K562 (cell line): Measurements from ENCODE around the gene PSMC3IP. TPM values are rescaled to one million over a fixed set of nuclear protein-coding genes. Genes with fewer than 3 reads are reported as not detected.
A peak's percentile ranks its signal among the peaks of the same experiment; 100 is the strongest.

ENCODE experiments used
- ETS1 ChIP-seq: conservative IDR thresholded peaks from 2 replicates; pipeline ENCODE4 v1.6.1; 2011; ENCODE audit warnings: low read depth, mild to moderate bottlenecking, low read length; ENCODE audit not compliant: control insufficient read depth
- EWSR1 ChIP-seq: fragments of 450-650 bp; IDR thresholded peaks from 2 replicates; pipeline ENCODE4 v1.6.1; 2018; ENCODE audit warnings: borderline replicate concordance, mild to moderate bottlenecking, low read depth, moderate library complexity; ENCODE audit not compliant: partially characterized antibody
- FOXA1 ChIP-seq: fragments of 450-650 bp; IDR thresholded peaks from 2 replicates; pipeline ENCODE4 v1.6.1; 2016; ENCODE audit warnings: mild to moderate bottlenecking, borderline replicate concordance
- FUS ChIP-seq: fragments of 200-400 bp; formaldehyde crosslinking; optimal IDR thresholded peaks from 2 replicates; pipeline ENCODE3; 2017; ENCODE audit warnings: low read depth, low read length
- GATAD2B ChIP-seq: fragments of 450-650 bp; IDR thresholded peaks from 2 replicates; pipeline ENCODE4 v1.6.1; 2017; ENCODE audit warnings: mild to moderate bottlenecking, borderline replicate concordance
- HDGF ChIP-seq: fragments of 450-650 bp; IDR thresholded peaks from 2 replicates; pipeline ENCODE4 v1.6.1; 2016
- HNRNPH1 ChIP-seq: fragments of 200-400 bp; formaldehyde crosslinking; optimal IDR thresholded peaks from 2 replicates; pipeline ENCODE3; 2017; ENCODE audit warnings: low read depth, mild to moderate bottlenecking, low read length, moderate library complexity
- HNRNPL ChIP-seq: fragments of 200-400 bp; formaldehyde crosslinking; IDR thresholded peaks from 2 replicates; pipeline ENCODE4 v1.6.1; 2017; ENCODE audit warnings: low read depth, mild to moderate bottlenecking, low read length
- HSF4 ChIP-seq: fragments of 250-450 bp; sonication (Bioruptor Pico); IDR thresholded peaks from 2 replicates; pipeline ENCODE4 v2.1.2; 2022; ENCODE audit warnings: mild to moderate bottlenecking, moderate library complexity, borderline replicate concordance
- IRF2 ChIP-seq: sonication (generic); formaldehyde crosslinking; IDR thresholded peaks from 2 replicates; pipeline ENCODE4 v1.8.1; 2022; ENCODE audit warnings: mild to moderate bottlenecking, missing genetic modification reagents
- JUNB ChIP-seq: fragments of 450-650 bp; formaldehyde crosslinking; conservative IDR thresholded peaks from 2 replicates; pipeline ENCODE4 v1.4.0; 2020; ENCODE audit warnings: mild to moderate bottlenecking
- KDM4B ChIP-seq, 2 experiments: fragments of 450-650 bp in 1 of 2; sonication (generic) in 1 of 2; IDR thresholded peaks; 2 replicates each; pipeline ENCODE4 v1.6.1; 2016 to 2017; ENCODE audit warnings: borderline replicate concordance in 2 of 2, antibody characterized with exemption in 1 of 2, low read depth in 1 of 2, mild to moderate bottlenecking in 1 of 2
- LEF1 ChIP-seq: fragments of 450-650 bp; IDR thresholded peaks from 2 replicates; pipeline ENCODE4 v1.6.1; 2016; ENCODE audit warnings: mild to moderate bottlenecking
- MYC ChIP-seq, 2 experiments: fragments of 250-450 bp in 1 of 2; sonication (Bioruptor Pico) in 1 of 2; IDR thresholded peaks; 2 replicates each; pipeline versions ENCODE4 v1.5.1 to v1.6.1; 2012 to 2021; ENCODE audit warnings: low read depth in 2 of 2, borderline replicate concordance in 1 of 2, improper control_type of control experiment in 1 of 2, low read length in 1 of 2, mild to moderate bottlenecking in 1 of 2, moderate library complexity in 1 of 2
- NR3C1 ChIP-seq: sonication (generic); formaldehyde crosslinking; IDR thresholded peaks from 2 replicates; pipeline ENCODE4 v1.8.1; 2022; ENCODE audit warnings: missing genetic modification reagents
- SIX5 ChIP-seq, 2 experiments: IDR thresholded peaks; 2 replicates each; pipeline ENCODE4 v1.6.1; 2011; ENCODE audit warnings: low read length in 2 of 2, borderline replicate concordance in 1 of 2, low read depth in 1 of 2, mild to moderate bottlenecking in 1 of 2, moderate library complexity in 1 of 2; ENCODE audit not compliant: insufficient read depth in 1 of 2
- SMAD3 ChIP-seq: fragments of 450-650 bp; formaldehyde crosslinking; conservative IDR thresholded peaks from 2 replicates; pipeline ENCODE4 v1.4.0; 2020; ENCODE audit warnings: mild to moderate bottlenecking
- TRIM24 ChIP-seq, 2 experiments: fragments of 450-650 bp; IDR thresholded peaks; 2 replicates each; pipeline ENCODE4 v1.6.1; 2016
- TSC22D4 ChIP-seq: fragments of 450-650 bp; IDR thresholded peaks from 2 replicates; pipeline ENCODE4 v1.6.1; 2016; ENCODE audit warnings: missing genetic modification characterization, missing biosample characterization, control low read depth
- ZNF512 ChIP-seq: IDR thresholded peaks from 2 replicates; pipeline ENCODE4 v1.6.1; 2016; ENCODE audit warnings: missing genetic modification characterization, missing compliant biosample characterization
- ZNF699 ChIP-seq: fragments of 250-450 bp; sonication (Bioruptor Pico); IDR thresholded peaks from 2 replicates; pipeline ENCODE4 v1.8.0; 2021; ENCODE audit warnings: mild to moderate bottlenecking, moderate library complexity; ENCODE audit not compliant: insufficient replicate concordance
- polyA plus RNA-seq, 8 experiments: library from polyadenylated mRNA; depleted of rRNA in 4 of 8; stranded (reverse) in 5 of 8; unstranded in 3 of 8; fragments of >200 nt; fragmentation: Nextera tagmentation in 2 of 8; fragmentation: Illumina TruSeq in 1 of 8; extraction: Ambion mirVana in 2 of 8; extraction: Trizol in 1 of 8; gene quantifications; 2 replicates each; pipeline versions ENCODE4 v1.2.1 to v1.2.3, GENCODE V29; 2011 to 2014; ENCODE audit warnings: inconsistent platforms in 1 of 8, missing spikeins in 1 of 8
- total RNA-seq, 7 experiments: library from RNA; depleted of rRNA in 6 of 7; stranded (reverse); fragments of >200 nt in 6 of 7; fragmentation: Illumina TruSeq in 2 of 7; extraction: Trizol in 2 of 7; gene quantifications; 2 replicates each; pipeline versions ENCODE4 v1.2.1 to v1.2.3, GENCODE V29; 2011 to 2021; ENCODE audit warnings: low replicate concordance in 1 of 7
- TF ChIP-seq, protein P1 (sequence below): fragments of 450-650 bp; formaldehyde crosslinking; IDR thresholded peaks from 2 replicates; pipeline ENCODE4 v1.4.0; 2022; ENCODE audit warnings: missing genetic modification characterization
- TF ChIP-seq, protein P2 (sequence below), 2 experiments: fragments of 450-650 bp in 1 of 2; sonication (generic) in 1 of 2; formaldehyde crosslinking in 1 of 2; IDR thresholded peaks in 1 of 2; conservative IDR thresholded peaks in 1 of 2; 2 replicates each; pipeline versions ENCODE4 v1.6.1 to v1.8.1; 2016 to 2023; ENCODE audit warnings: mild to moderate bottlenecking in 2 of 2, moderate library complexity in 2 of 2, inconsistent platforms in 1 of 2, missing genetic modification reagents in 1 of 2

Gene PSMC3IP
- total and polyA plus RNA-seq, 9 of the 15 experiments (the other 6 are each of a cell fraction or from before 2014, with no cell fraction given), result 13.8 to 65.6 (median 32.8) TPM

DNA sequence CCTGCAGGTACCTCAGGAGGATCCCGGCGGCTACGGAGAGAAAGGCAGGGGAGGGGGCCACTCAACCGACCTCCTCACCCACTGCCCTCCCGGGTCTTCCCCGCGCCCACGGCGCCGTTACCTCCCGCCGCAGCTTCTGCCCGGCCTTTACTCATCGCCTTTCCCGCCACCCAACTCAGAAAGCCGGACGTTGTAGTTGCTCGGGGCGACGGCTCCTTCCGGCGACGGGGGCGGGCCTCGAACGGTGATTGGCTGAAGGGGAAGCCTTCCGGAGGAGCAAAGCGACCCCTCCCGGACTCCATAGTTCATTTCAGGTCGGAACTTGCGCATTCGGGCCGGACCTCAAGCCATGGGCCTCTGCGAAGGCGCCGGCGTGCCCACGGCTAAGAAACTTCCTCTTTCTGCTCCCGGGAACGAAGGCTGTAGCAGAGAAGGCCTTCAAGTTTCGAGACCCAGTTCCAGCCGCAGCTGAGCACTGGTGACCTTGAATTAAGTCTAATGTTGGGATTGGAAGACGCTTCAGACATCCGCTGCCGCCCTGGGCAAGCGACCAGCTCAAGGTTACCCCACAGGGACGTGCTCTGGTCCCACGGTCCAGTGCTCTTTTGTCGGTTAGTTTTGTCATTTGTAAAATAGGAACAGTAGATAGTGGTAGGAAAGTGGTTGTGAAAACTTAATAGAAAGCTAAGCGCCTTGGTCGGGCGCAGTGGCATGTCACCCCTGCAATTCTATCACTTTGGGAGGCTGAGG lies at the start of gene PSMC3IP (continued):
- no peak for TF ChIP-seq ZNF512 (tag)
- no peak for TF ChIP-seq SMAD3
- TF ChIP-seq HNRNPH1, result no peak
- no peak for TF ChIP-seq KDM4B (IDR thresholded peaks at IDR 0.05; ENCODE audit: borderline replicate concordance in 2 of 2, low read depth in 1 of 2)
- TF ChIP-seq GATAD2B, result no peak
- no peak for TF ChIP-seq HSF4 (CRISPR knock-in tag)
- TF ChIP-seq HDGF, result no peak
- no peak for TF ChIP-seq EWSR1
- TF ChIP-seq, protein P1, sequence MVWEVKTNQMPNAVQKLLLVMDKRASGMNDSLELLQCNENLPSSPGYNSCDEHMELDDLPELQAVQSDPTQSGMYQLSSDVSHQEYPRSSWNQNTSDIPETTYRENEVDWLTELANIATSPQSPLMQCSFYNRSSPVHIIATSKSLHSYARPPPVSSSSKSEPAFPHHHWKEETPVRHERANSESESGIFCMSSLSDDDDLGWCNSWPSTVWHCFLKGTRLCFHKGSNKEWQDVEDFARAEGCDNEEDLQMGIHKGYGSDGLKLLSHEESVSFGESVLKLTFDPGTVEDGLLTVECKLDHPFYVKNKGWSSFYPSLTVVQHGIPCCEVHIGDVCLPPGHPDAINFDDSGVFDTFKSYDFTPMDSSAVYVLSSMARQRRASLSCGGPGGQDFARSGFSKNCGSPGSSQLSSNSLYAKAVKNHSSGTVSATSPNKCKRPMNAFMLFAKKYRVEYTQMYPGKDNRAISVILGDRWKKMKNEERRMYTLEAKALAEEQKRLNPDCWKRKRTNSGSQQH (CRISPR knock-in tag), result no peak
- TF ChIP-seq, protein P2, sequence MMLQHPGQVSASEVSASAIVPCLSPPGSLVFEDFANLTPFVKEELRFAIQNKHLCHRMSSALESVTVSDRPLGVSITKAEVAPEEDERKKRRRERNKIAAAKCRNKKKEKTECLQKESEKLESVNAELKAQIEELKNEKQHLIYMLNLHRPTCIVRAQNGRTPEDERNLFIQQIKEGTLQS (IDR thresholded peaks at IDR 0.05), result no peak
- TF ChIP-seq, protein P2 (CRISPR knock-in tag; conservative IDR thresholded peaks at IDR 0.05), result no peak
- no peak for TF ChIP-seq IRF2 (CRISPR knock-in tag)
- TF ChIP-seq NR3C1 (CRISPR knock-in tag), result no peak
- TF ChIP-seq FUS, result no peak
- peak; percentile 87 for TF ChIP-seq MYC (IDR thresholded peaks at IDR 0.05; ENCODE audit: low read depth, low read length)
- no peak for TF ChIP-seq MYC (CRISPR knock-in tag; IDR thresholded peaks at IDR 0.05; ENCODE audit: borderline replicate concordance, low read depth)
- TF ChIP-seq LEF1, result no peak
- no peak for TF ChIP-seq ZNF699 (CRISPR knock-in tag)
- no peak for TF ChIP-seq JUNB
- TF ChIP-seq HNRNPL, result no peak
- 0 out of 4 replicates have a peak, but pooled peaks of 1 of the 2 experiments have one; percentile 6 for TF ChIP-seq TRIM24 (IDR thresholded peaks at IDR 0.05)
- TF ChIP-seq ETS1, result peak; percentile 64; the same call in 1 of the 2 replicates
- TF ChIP-seq SIX5 (IDR thresholded peaks at IDR 0.05; ENCODE audit: borderline replicate concordance in 1 of 2, insufficient read depth in 1 of 2, low read depth in 1 of 2, low read length in 2 of 2), result no peak
- TF ChIP-seq FOXA1, result no peak
- no peak for TF ChIP-seq TSC22D4 (tag)
